ENCODE data around the gene OR1D5.
A peak's percentile ranks its signal among the peaks of the same experiment; 100 is the strongest.
"Not testable (repeated sequence)": the region's sequence is repeated elsewhere in the genome, so short reads cannot be mapped to it uniquely, and the experiment has no call there.

The OR1D5 gene

GRCh38 chr17:3063507-3063906, at the start of gene OR1D5:
TSS of gene OR1D5 (minus strand) at chr17:3063607. CDS start at chr17:3063607, 0 bp downstream.
- DNase-seq (ENCODE audit: low read depth in 2 of 2): not testable (repeated sequence)

- no peak for DNase-seq (ENCODE audit: low read depth in 2 of 2)
These were observed 40.9 kb upstream of the OR1D5 start, which contains the start of gene OR1D2 for GRCh38 chr17:3104322-3104721. TSS of gene OR1D2 (minus strand) at chr17:3104422. CDS start at chr17:3092996, 11,426 bp downstream.

GRCh38 chr17:3073850-3074249, 10.4 kb upstream of the OR1D5 start:
- DNase-seq (ENCODE audit: low read depth in 2 of 2): not testable (repeated sequence)

GRCh38 chr17:3065192-3065591, 1.8 kb upstream of the OR1D5 start:
- DNase-seq (ENCODE audit: low read depth in 2 of 2): not testable (repeated sequence)

- not testable (repeated sequence) for DNase-seq (ENCODE audit: low read depth in 2 of 2)
These were observed 506 bp downstream of the OR1D5 start for GRCh38 chr17:3062824-3063377.

GRCh38 chr17:3054868-3055267, 8.5 kb downstream of the OR1D5 start:
- not testable (repeated sequence) for DNase-seq (ENCODE audit: low read depth in 2 of 2)

- no peak for DNase-seq (ENCODE audit: low read depth in 2 of 2)
These were observed 13.6 kb downstream of the OR1D5 start for GRCh38 chr17:3049705-3050295.

GRCh38 chr17:3048727-3049471, 14.5 kb downstream of the OR1D5 start:
- DNase-seq (ENCODE audit: low read depth in 2 of 2): peak; percentile 81 to 85

GRCh38 chr17:3046753-3047152, 16.7 kb downstream of the OR1D5 start:
- DNase-seq (ENCODE audit: low read depth in 2 of 2): no peak

- DNase-seq (ENCODE audit: low read depth in 2 of 2): no peak
These were observed 19.6 kb downstream of the OR1D5 start for GRCh38 chr17:3043737-3044365.

- no peak for DNase-seq (ENCODE audit: low read depth in 2 of 2)
These were observed 22.5 kb downstream of the OR1D5 start for GRCh38 chr17:3040882-3041281.

GRCh38 chr17:3039736-3040135, 23.7 kb downstream of the OR1D5 start:
- DNase-seq (ENCODE audit: low read depth in 2 of 2): no peak

GRCh38 chr17:3038941-3039340, 24.5 kb downstream of the OR1D5 start:
- DNase-seq (ENCODE audit: low read depth in 2 of 2): no peak

GRCh38 chr17:3037259-3037658, 26.1 kb downstream of the OR1D5 start:
- no peak for DNase-seq (ENCODE audit: low read depth in 2 of 2)

GRCh38 chr17:3036800-3037199, 26.6 kb downstream of the OR1D5 start:
- no peak for DNase-seq (ENCODE audit: low read depth in 2 of 2)

GRCh38 chr17:3035968-3036280, 27.5 kb downstream of the OR1D5 start:
- no peak for DNase-seq (ENCODE audit: low read depth in 2 of 2)

- no peak for DNase-seq (ENCODE audit: low read depth in 2 of 2)
These were observed 28.0 kb downstream of the OR1D5 start for GRCh38 chr17:3035256-3035967.

- no peak for DNase-seq (ENCODE audit: low read depth in 2 of 2)
These were observed 28.9 kb downstream of the OR1D5 start for GRCh38 chr17:3034578-3034920.

GRCh38 chr17:3033741-3034577, 29.4 kb downstream of the OR1D5 start:
- no peak for DNase-seq (ENCODE audit: low read depth in 2 of 2)

GRCh38 chr17:3033248-3033640, 30.2 kb downstream of the OR1D5 start:
- DNase-seq (ENCODE audit: low read depth in 2 of 2): no peak
